GM12801 (cell line): ENCODE results near the gene MYBPC1.

ENCODE experiments used
- CTCF ChIP-seq: IDR thresholded peaks from one replicate; pipeline ENCODE4 v1.5.1; 2011; ENCODE audit warnings: control low read depth; ENCODE audit not compliant: insufficient read length; ENCODE audit errors: extremely low read depth

The MYBPC1 gene

GRCh38 chr12:101655393-101655792 lies 60.6 kb downstream of the MYBPC1 start:
- no peak for TF ChIP-seq CTCF

- no peak for TF ChIP-seq CTCF
Observed at GRCh38 chr12:101663298-101663697, 68.5 kb downstream of the MYBPC1 start.

- no peak for TF ChIP-seq CTCF
Observed at GRCh38 chr12:101664992-101665391, 70.2 kb downstream of the MYBPC1 start.

- no peak for TF ChIP-seq CTCF
Observed at GRCh38 chr12:101666052-101666728, 71.4 kb downstream of the MYBPC1 start.

GRCh38 chr12:101667591-101667990 lies 72.8 kb downstream of the MYBPC1 start:
- TF ChIP-seq CTCF: no peak

GRCh38 chr12:101670007-101670671 lies 75.4 kb downstream of the MYBPC1 start:
- TF ChIP-seq CTCF: no peak

GRCh38 chr12:101671157-101671791 lies 76.5 kb downstream of the MYBPC1 start:
- no peak for TF ChIP-seq CTCF
